ENCODE data around the gene EVC.

DNA sequence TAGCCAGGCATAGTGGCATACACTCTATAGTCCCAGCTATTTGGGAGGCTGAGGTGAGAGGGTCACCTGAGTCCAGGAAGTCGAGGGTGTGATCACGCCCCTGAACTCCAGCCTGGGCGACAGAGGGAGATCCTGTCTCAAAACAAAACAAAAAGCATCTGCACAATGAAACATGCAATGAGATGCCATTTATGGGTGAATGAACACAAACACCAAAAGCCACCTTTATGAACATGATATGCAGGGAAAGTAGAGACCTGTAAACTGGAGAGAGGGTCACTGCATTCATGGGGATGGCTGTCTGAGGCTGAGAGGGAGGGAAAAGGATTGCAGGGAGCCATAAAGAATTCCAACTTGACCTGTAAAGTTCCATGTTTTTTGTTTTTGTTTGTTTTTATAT lies 70.7 kb downstream of the EVC start:
- TF ChIP-seq, protein P1, sequence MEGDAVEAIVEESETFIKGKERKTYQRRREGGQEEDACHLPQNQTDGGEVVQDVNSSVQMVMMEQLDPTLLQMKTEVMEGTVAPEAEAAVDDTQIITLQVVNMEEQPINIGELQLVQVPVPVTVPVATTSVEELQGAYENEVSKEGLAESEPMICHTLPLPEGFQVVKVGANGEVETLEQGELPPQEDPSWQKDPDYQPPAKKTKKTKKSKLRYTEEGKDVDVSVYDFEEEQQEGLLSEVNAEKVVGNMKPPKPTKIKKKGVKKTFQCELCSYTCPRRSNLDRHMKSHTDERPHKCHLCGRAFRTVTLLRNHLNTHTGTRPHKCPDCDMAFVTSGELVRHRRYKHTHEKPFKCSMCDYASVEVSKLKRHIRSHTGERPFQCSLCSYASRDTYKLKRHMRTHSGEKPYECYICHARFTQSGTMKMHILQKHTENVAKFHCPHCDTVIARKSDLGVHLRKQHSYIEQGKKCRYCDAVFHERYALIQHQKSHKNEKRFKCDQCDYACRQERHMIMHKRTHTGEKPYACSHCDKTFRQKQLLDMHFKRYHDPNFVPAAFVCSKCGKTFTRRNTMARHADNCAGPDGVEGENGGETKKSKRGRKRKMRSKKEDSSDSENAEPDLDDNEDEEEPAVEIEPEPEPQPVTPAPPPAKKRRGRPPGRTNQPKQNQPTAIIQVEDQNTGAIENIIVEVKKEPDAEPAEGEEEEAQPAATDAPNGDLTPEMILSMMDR (IDR thresholded peaks at IDR 0.05; ENCODE audit: control extremely low read depth in 1 of 3, insufficient read depth in 1 of 3, low read depth in 1 of 3, low read length in 3 of 3), result no peak
- TF ChIP-seq POLR2A (IDR thresholded peaks at IDR 0.05; ENCODE audit: control extremely low read depth in 1 of 2, low read depth in 2 of 2, low read length in 2 of 2) (no peak), SAP30 (IDR thresholded peaks at IDR 0.05; ENCODE audit: insufficient read depth, insufficient replicate concordance, low read length) (no peak), TAF1 (IDR thresholded peaks at IDR 0.05; ENCODE audit: low read depth, low read length) (no peak), ATF2 (IDR thresholded peaks at IDR 0.05; ENCODE audit: low read length) (no peak), RAD21 (IDR thresholded peaks at IDR 0.05 in 1 of 2, conservative IDR thresholded peaks at IDR 0.05 in 1 of 2; ENCODE audit: low read depth in 2 of 2, low read length in 2 of 2) (no peak)

All from H1 (cell line).